Fibroblast of skin of left biceps (primary cell): Measurements from ENCODE around the gene POLQ.
A peak's percentile ranks its signal among the peaks of the same experiment; 100 is the strongest.
"Not testable (repeated sequence)": the region's sequence is repeated elsewhere in the genome, so short reads cannot be mapped to it uniquely, and the experiment has no call there.

ENCODE experiments used
- DNase-seq, 2 experiments: peaks; one replicate each; pipeline ENCODE4 v3.0.0-alpha.2; 2013; ENCODE audit warnings: low read depth in 2 of 2

Gene POLQ

DNA sequence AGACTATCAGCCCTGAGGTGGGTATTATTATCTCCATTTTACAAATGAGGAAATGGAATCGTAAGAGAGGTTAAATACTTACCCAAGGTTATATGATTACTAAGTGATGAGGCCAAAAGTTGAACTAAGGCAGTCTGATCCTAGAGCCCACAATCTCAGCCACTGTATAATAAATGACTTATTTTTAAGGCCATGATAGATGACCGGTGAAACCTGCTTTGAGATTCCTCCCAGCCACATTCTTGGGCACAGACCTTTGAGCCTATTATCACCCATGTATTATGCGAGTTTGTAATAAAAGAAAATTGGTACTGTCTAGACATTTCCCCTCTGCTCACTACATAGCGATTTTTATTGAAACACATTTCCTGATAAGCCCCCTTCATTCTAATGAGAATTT, 37.4 kb downstream of the POLQ start:
- DNase-seq = no peak

DNA sequence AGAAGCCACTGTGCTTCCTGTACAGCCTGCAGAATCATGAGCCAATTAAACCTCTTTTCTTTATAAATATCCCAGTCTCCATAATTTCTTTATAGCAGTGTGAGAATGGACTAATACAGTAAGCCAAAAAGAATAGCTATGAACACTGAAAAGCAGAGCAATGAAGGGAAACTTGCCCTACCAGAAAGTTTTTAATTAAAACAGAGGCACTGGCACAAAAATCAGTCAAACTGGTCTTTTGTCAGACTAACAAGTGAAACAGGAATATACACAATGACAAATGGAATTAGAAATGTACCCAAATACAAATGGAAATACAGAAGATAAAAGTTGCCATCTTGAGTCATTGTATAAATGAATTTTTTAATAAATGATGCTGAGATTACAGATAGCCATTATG, 40.5 kb downstream of the POLQ start:
- no peak for DNase-seq

DNA sequence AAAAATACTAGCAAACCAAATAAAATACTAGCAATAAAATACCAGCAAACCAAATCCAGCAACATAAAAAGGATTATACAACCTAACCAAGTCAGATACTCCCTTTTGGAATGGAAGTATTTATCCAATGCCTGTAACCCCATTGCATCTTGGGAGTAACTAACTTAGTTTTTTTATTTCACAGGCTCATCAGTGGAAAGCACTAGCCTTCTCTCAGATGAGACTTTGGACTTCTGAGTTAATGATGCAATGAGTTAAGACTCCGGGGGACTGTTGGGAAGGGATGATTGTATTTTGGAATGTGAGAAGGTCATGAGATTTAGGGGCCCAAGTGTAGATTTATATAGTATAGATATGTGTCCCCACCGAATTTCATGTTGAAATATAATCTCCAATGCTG, 41.2 kb downstream of the POLQ start:
- no peak for DNase-seq

DNA sequence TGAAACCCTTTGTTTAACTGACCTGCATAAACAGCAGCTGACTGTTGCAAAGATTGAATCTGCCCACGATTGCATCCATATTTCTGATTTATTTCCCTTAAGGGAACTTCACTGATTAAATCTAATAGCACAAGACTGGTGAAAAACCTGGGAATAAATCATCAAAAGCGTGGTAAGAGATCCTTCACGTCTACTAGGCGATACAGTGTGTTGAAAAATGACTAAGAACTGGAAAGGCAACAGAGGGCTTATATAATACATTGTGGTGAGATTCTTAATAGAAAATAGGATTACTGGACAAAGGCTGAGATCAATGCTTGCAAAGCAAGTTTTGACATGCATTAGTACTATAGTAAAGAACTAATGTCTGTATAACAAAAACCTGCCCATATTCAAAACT, 49.0 kb downstream of the POLQ start:
- no peak for DNase-seq

DNA sequence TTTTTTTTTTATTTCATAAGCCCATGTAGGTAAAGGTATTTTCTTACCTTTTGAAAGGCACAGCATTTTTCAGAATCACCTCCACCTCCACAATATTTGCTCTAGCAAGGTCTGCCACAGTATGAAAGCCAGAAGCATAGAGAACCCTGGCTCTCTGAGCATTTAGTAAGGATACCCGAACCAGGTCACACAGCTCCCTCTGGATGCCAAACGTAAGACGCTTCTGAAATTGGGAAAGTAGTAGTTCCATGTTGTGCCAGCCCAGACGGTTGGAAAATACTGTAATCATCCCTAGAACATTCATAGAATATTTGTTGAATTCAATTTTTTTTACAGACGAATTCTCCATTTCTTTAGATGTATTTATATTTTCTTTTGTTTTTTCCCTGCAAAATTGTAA, 52.4 kb downstream of the POLQ start:
- DNase-seq = no peak

DNA sequence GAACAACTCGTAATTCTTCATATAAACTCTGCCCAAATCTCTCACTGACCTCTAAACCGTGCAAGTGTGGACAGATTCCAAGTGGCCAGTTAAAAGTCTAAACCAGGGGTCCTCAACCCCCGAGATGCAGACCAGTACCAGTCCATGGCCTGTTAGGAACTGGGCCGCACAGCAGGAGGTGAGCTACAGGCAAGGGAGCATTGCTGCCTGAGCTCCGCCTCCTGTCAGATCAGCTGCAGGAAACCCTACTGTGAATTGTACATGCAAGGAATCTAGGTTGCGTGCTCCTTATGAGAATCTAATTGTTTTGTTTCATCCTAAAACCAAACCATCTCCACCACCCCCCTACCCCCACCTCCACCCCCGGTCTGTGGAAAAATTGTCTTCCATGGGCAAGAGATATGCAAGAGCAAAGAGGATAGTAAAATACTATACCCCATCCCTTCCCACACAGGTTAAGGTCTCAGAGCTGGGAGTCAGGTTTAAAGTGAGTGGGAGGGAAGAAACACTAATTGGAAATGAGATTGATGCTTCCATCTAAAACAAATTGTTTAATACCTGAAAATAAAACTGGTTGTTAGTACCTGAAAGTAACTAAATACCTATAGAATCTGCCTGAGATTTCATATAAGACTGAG, 54.0 kb downstream of the POLQ start:
- no peak for DNase-seq

DNA sequence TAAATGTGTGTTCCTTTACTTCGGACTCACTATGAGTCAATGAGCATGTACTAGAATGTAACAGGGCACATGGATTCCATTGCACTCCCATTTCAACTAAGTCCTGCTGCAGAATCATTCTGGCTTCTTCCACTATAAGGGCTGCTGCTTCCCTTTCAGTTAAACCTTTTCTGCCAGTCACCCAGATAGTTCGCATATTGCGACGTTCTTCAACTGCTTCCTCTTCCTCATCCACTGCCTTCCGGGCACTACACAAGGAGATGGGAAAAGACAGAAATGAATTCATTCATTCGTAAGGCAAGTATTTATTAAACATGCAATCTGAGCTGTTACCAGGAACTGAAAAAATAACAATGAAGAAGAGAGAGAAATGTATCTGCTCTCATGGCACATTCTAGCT, 55.6 kb downstream of the POLQ start:
- no peak for DNase-seq

DNA sequence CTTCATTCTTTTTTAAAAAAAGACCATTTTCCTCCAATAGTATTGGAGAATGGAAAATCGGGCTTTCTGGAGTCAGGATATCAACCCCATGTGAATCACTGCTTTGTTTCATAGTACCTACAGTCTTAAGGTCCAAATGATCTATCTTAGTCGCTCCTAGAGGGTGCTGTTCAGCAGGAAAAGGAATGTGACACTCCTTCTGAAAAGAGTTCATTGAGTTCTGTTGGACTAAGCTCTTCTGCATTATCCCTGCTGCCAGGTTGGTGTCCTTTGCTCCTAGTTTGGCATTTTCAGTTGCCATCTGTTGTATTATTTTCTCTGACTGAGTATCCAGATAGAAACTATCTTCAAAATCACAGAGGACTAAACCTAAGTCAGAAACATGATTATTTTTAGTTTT, 57.2 kb downstream of the POLQ start:
- DNase-seq = no peak

DNA sequence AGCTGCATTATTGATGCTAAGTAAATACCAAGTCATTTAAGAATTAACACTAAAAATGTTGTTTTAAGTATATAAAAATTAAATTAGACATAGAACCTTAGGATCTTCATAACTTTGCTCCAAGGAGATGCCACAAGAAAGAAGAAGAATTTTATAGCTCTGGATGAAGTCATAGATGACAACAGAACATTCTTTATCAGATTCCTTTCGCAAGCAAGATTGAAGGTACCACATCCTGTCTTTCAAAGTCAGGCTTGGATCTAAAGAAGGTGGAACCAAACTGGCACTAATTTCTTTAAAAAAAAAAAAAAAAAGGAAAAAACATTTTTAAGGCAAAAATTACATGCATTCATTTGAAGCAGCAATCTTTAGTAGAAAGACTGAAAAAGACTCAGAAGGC, 62.5 kb downstream of the POLQ start:
- no peak for DNase-seq

DNA sequence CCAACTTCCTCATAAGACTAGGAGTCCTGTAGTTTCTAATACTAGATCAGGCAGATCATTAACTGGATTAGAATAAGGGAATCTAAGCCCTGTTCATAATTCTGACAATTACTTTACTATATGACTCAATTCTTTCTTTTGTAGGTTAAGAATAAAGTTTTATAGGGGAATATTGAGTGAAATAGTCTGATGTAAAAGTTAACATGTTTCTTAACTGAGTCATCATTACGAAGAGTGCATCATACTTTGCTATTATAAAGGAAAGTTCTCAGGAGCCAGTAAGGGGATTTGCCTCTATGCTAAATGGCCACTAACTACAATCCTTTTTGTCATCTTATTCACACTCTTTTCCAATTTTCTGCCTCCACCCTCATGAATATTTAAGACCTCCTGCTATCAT, 63.1 kb downstream of the POLQ start:
- DNase-seq = peak in 1 of 2 experiments; percentile 40

DNA sequence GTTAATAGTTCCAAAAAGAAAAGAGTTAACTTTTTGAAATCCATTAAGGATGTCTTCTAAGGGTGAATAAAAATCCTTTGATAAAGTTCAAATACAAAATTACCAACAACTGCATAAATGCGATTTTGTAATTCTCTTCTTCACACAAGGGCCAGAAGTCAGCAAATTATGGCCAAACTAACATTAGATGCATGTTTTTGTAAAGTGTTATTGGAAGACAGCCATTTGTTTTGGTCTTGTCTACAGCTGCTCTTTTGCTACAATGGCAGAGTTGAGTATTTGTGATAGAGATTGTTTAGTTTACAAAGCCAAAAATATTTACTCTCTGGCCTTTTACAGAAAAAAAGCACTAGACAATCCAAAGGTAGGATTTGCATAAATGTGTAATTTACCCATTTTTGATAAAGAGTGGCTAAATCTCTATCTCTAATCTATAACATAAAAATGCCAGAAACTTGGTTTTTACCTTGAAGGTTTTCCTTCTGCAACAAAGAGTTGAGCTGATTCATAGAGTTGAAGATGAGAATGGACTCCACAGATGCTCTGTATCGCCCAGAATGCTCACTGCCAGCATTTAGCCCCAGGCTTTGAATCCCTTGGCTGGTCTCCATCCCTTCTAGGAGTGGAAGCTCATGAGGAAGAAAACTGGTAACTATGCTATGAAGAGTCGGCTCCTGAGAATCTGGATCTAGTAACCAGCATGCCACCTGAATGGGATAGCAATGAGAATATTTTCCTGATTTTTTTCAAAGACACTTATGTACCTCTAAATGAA, 64.5 kb downstream of the POLQ start:
- no peak for DNase-seq

DNA sequence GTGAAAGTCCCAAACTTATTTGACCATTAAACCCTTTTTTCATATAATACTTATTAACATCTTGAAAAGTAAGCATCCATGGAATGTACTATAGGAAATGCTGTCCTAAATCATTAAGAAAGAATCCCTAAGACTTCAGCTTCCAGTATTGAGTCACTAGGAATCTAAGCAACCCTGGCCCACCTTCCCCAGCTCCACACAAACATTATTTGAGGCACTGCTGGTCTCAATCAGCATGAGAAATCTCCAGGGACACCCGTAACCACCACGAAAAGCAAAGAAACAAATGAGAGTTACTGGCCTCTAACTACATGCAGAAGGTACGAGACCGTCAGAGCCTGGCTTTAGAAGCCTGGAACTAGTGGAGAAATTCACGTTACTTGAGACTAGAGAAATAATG, 68.2 kb downstream of the POLQ start:
- DNase-seq = peak; percentile 93 to 94

DNA sequence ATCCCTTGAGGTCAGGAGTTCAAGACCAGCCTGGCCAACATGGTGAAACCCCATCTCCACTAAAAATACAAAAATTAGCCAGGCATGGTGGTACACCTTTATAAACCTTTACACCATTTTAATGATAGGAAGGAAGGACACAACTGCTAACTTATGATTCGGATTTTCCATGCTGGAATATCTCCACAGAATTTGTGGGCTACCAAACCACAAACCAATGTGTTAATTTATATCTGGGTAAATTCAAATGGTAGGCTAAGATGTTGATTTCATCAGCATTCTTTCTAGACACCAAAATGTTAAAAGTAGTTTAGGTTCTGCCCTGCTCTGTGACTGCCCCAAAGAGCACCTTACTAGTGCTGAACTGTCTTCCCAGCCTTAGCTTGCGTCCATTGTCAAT, 72.8 kb downstream of the POLQ start:
- no peak for DNase-seq

DNA sequence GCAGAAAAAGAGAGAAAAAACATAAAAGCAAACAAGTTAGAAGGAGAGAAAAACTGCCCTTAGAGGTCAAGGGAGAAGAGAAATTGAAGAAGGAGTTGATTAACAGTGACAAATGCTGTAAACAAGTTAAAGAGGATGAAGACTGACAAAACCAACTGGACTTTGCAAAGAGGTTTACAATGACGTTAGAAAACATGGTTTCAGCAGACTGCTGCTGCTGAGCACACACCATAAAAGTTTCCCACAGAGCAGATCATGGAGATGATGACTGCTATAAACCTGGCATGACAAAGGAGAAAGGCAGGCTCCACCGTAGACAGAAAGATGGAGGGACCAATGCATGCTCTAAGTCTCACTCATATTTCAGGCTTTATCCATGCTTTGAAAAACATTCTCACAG, 78.7 kb downstream of the POLQ start:
- DNase-seq = no peak

DNA sequence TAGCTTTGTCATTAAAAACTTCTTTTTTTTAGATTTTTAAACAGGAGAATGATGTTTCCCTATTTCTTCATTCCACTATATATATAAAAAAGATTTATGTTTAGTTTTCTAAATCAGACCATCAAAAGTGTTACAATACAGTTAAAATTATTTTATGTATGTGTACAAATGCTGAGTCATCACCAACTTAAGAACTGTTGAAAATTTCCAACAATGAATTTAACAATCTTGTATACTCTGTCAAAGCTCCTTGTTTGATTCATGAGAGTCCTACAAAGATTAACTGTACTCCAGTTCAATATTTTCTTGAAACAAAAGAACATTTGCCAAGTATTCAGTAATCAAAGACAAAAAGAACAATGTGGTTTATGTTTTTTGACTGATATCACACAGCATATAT, 82.0 kb downstream of the POLQ start:
- no peak for DNase-seq

DNA sequence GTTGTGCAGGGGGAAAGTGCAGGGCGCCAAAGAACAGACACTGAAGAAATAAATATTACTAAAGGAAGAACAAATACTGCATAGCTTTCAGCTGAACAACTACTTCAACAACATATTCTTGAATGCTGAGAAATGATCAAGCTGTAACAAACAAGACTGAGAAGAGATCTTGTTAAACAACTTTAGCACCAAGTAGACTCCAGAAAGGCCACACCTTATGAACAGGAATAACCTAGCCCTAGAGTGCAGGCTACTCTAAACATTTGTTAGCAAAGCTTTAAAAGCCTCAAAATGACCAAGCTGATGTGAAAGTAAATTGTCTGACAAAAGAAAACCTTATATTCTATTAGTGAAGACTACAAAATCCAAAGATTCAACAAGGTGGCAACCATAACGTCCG, 83.2 kb downstream of the POLQ start:
- DNase-seq = no peak

DNA sequence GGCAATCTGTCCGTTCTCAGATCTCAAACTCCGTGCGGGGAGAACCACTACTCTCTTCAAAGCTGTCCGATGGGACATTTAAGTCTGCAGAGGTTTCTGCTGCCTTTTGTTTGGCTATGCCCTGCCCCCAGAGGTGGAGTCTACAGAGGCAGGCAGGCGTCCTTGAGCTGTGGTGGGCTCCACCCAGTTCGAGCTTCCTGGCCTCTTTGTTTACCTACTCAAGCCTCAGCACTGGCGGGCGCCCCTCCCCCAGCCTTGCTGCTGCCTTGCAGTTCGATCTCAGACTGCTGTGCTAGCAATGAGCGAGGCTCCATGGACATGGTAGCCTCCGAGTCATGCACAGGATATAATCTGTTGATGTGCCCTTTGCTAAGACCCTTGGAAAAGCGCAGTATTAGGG, 94.0 kb downstream of the POLQ start:
- DNase-seq = not testable (repeated sequence)

DNA sequence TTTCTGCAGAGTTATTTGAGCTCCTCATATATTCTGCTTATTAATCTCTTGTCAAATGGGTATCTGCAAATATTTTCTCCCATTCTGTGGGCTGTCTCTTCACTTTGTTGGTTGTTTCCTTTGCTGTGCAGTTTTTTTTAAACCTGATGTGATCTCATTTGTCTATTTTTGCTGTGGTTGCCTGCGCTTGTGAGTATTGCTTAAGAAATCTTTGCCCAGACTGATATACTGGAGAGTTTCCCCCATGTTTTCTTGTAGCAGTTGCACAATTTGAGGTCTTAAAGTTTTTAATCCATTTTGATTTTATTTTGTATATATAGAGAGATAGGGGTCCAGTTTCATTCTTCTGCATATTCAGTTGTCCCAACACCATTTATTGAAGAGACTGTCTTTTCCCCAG, 102.3 kb downstream of the POLQ start:
- no peak for DNase-seq

DNA sequence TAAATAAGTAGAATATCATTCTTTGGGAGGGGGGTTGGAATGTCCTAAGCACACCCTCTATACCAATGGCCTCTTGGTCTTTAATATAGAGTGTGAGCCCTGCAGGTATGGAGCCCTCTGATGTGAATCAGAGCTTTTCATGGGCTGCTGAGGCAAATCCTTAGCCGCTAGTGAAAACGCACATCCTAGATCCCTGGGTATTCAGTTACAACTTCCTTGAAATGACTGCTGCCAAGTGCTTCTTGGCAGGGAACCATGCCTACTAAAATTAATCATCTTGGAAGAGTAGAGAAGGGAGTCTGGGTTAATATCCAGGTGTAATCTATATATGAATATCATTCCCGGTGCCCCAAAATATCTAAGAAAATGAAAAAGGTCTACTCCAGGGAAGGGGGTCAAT, 109.1 kb downstream of the POLQ start:
- no peak for DNase-seq

DNA sequence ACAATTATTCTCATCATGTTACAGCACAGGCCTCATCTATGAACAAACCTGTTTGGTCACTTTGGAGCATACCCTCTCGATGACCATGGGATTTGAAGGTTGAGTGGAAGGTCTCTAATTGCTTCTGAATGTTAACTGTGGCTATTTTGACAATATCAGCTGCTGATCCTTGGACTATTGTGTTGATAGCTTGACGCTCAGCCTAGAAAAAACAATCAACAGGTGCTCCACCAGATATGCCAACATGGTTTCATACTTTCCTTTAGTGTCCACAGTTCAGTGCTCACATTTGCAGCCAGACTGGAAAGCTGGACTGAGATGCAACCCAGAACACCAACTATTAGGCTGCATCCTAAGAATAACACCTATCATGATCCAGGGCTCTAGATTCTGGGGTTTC, 109.7 kb downstream of the POLQ start:
- DNase-seq = no peak

DNA sequence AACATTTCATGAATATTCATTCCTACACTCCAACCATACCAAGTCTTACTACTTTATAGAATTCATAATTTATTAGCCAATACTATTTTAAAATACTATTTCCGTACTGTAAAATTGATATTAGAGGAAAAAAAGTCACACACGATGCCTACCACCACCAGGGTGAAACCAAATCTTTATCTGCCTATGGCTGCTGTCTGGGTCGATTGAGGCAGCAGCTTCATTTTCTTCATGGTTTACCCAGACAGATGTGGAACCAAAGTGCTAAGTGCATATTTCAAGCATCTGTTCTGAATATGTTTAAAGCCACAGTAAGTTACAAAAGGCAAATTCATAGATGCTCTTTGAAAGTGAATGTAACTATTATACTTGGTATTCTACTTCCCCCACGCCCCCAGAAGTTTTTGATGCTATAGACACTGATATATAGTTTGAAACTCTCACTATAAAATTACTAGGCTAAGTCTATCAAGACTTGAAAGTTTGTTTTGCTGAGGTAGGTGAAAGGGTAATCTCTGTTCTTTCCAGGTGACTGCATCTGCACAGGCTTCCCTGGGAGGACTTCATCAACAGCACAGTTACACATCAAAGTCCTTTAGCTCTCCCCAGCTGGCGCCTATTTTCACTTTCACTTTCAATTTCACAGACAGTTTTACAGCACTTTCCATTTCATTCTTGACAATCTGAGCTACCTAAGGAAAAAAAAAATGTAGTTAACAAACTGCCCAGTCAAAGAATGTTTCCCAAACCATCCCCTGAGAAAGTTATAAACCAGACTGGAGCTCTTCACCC, 113.9 kb downstream of the POLQ start:
- peak; percentile 18 to 20 for DNase-seq

DNA sequence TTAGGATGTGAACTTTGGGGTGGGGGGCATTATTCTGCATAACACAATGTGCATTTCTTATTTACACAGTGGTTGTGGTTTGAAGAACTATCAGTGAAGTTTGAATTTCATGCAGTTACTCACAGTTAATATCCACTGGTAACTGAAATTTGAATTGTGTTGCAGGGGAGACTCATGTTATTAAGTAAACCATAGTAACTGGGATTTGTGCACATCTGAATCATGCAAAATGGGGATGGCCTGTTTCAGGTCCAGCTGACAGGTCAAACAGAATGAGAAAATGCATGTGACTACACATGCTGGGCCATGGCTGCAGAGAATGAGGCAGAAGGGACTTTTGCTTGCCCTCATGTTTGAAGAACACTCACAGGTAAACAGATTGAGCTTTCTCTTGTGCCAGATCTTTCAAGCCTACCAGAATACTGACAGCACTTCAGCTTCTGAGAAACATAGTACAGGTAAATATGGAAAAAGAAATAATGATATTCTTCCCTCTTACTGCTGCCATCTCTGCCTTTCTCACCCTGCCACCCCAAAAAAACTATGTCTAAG, 115.0 kb downstream of the POLQ start:
- DNase-seq = no peak

DNA sequence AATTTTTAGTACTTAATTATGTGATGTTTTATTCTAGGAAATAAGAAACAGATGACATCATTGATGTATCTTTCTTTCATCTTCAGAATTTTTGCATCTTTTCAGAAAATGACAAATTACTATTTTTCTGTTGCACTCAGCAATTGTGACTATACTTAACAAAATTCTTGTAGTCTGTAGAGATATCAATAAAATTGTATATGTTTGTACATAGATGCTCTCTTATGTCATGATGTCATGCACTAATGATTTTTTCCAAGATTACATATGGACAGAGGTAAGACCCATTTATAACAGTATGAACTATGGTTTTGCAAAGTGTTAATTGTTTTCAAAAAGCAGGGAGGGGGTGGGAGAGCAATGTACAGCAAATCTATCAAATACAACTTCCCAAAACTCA, 121.2 kb downstream of the POLQ start:
- DNase-seq = no peak
